ENCODE measurements around the gene PF4V1. TPM values are rescaled to one million over a fixed set of nuclear protein-coding genes. Genes with fewer than 3 reads are reported as not detected.

The PF4V1 gene
- total and polyA plus RNA-seq, 9 donors, result not detected

GRCh38 chr4:73860917-73861316, 7.8 kb downstream of the PF4V1 start:
- no peak for TF ChIP-seq POLR2A (IDR thresholded peaks at IDR 0.05)
- TF ChIP-seq EP300 (IDR thresholded peaks at IDR 0.05), result no peak
- TF ChIP-seq CTCF (IDR thresholded peaks at IDR 0.05), result no peak

GRCh38 chr4:73862322-73862721, 9.2 kb downstream of the PF4V1 start:
- 30 to 60% (median 36%) methylated on average over 1 of the region's 1 CpG for WGBS, 3 donors
- TF ChIP-seq EP300 (IDR thresholded peaks at IDR 0.05), result no peak
- no peak for TF ChIP-seq POLR2A (IDR thresholded peaks at IDR 0.05)
- TF ChIP-seq CTCF (IDR thresholded peaks at IDR 0.05), result no peak
- no peaks in the 10 kb centered on the region for H3K9me3 ChIP-seq
- H3K4me1 ChIP-seq (ENCODE audit: insufficient read depth), result no peaks in the 10 kb centered on the region
- no peak overlapping the region for H3K27ac ChIP-seq
- DNase-seq, result no peak
- no peaks in the 10 kb centered on the region for H3K27me3 ChIP-seq
- intact Hi-C loops (cut with DNase I), result loop anchor here in 1 of 4 donors (5.0 kb wide), 1 partner anchor 210 kb away; no protein-coding TSS in a partner anchor
- no peak overlapping the region for H3K4me3 ChIP-seq
- no peaks in the 10 kb centered on the region for H3K36me3 ChIP-seq

More at GRCh38 chr4:73860917-73861316, 7.8 kb downstream of the PF4V1 start:
- Histone ChIP-seq H3K27me3 (no peaks in the 10 kb centered on the region), H3K4me3 (no peak overlapping the region), H3K27ac (no peak overlapping the region), H3K36me3 (no peaks in the 10 kb centered on the region), H3K9me3 (no peaks in the 10 kb centered on the region), H3K4me1 (ENCODE audit: insufficient read depth) (no peaks in the 10 kb centered on the region)
- no peak for DNase-seq
- WGBS, 3 donors, result 11 to 44% (median 23%) methylated on average over 3 of the region's 3 CpGs
- intact Hi-C loops (cut with DNase I), result loop anchor here in 1 of 4 donors (5.0 kb wide), 1 partner anchor 209 kb away; no protein-coding TSS in a partner anchor

- no peak for DNase-seq
These were observed 11.3 kb downstream of the PF4V1 start for GRCh38 chr4:73864365-73864764.

GRCh38 chr4:73864961-73865360, 11.9 kb downstream of the PF4V1 start:
- peaks cover 4% of the 10 kb centered on the region for H3K4me1 ChIP-seq (ENCODE audit: insufficient read depth)
- no peaks in the 10 kb centered on the region for H3K9me3 ChIP-seq
- no peak overlapping the region for H3K4me3 ChIP-seq
- intact Hi-C loops (cut with DNase I), result loop anchor here in 1 of 4 donors (5.0 kb wide), 1 partner anchor 213 kb away; no protein-coding TSS in a partner anchor
- 80 to 90% (median 84%) methylated on average over 8 of the region's 8 CpGs for WGBS, 3 donors
- no peak for DNase-seq
- H3K36me3 ChIP-seq, result no peaks in the 10 kb centered on the region
- H3K27ac ChIP-seq, result no peak overlapping the region
- TF ChIP-seq CTCF (IDR thresholded peaks at IDR 0.05) (no peak), POLR2A (IDR thresholded peaks at IDR 0.05) (no peak), EP300 (IDR thresholded peaks at IDR 0.05) (no peak)
- H3K27me3 ChIP-seq, result no peaks in the 10 kb centered on the region

More at GRCh38 chr4:73864365-73864764, 11.3 kb downstream of the PF4V1 start:
- Histone ChIP-seq H3K4me1 (ENCODE audit: insufficient read depth) (peaks cover 1% of the 10 kb centered on the region), H3K36me3 (no peaks in the 10 kb centered on the region), H3K9me3 (no peaks in the 10 kb centered on the region), H3K27ac (no peak overlapping the region), H3K4me3 (no peak overlapping the region), H3K27me3 (no peaks in the 10 kb centered on the region)
- intact Hi-C loops (cut with DNase I), result loop anchor here in 1 of 4 donors (5.0 kb wide), 1 partner anchor 212 kb away; no protein-coding TSS in a partner anchor
- WGBS, 3 donors, result 87 to 89% (median 89%) methylated on average over 2 of the region's 2 CpGs
- TF ChIP-seq EP300 (IDR thresholded peaks at IDR 0.05), result no peak
- TF ChIP-seq POLR2A (IDR thresholded peaks at IDR 0.05), result no peak
- no peak for TF ChIP-seq CTCF (IDR thresholded peaks at IDR 0.05)
